ENCODE data around the gene THUMPD3. TPM values are rescaled to one million over a fixed set of nuclear protein-coding genes. Genes with fewer than 3 reads are reported as not detected.

The THUMPD3 gene
- total RNA-seq, 4 donors from 2014 or later, result 19.8 to 37.6 (median 27.0) TPM

GRCh38 chr3:9369508-9369907 lies 6.7 kb downstream of the THUMPD3 start:
- intact Hi-C loops (cut with DNase I; ENCODE audit: low total_unique reads), result no loop called here
- no peak for TF ChIP-seq POLR2A (IDR thresholded peaks at IDR 0.05)
- TF ChIP-seq CTCF (IDR thresholded peaks at IDR 0.05), result no peak
- no peak overlapping the region for H3K4me3 ChIP-seq (ENCODE audit: low read depth, poor library complexity, severe bottlenecking)
- WGBS, 2 donors, result 94 to 100% methylated on average over 1 of the region's 1 CpG
- DNase-seq (ENCODE audit: low spot score in 2 of 2), result no peak

- TF ChIP-seq CTCF (IDR thresholded peaks at IDR 0.05) (no peak), POLR2A (IDR thresholded peaks at IDR 0.05) (no peak)
- 93 to 94% methylated on average over 3 of the region's 3 CpGs for WGBS, 2 donors
- H3K4me3 ChIP-seq (ENCODE audit: low read depth, poor library complexity, severe bottlenecking), result no peak overlapping the region
- intact Hi-C loops (cut with DNase I; ENCODE audit: low total_unique reads), result no loop called here
- DNase-seq (ENCODE audit: low spot score in 2 of 2), result no peak
These were observed 10.6 kb downstream of the THUMPD3 start for GRCh38 chr3:9373465-9373864.

GRCh38 chr3:9377981-9378380 lies 15.1 kb downstream of the THUMPD3 start:
- intact Hi-C loops (cut with DNase I; ENCODE audit: low total_unique reads), result no loop called here
- 94 to 95% methylated on average over 1 of the region's 1 CpG for WGBS, 2 donors
- no peak overlapping the region for H3K4me3 ChIP-seq (ENCODE audit: low read depth, poor library complexity, severe bottlenecking)
- TF ChIP-seq CTCF (IDR thresholded peaks at IDR 0.05), result no peak
- no peak for TF ChIP-seq POLR2A (IDR thresholded peaks at IDR 0.05)
- no peak for DNase-seq (ENCODE audit: low spot score in 2 of 2)

- H3K4me3 ChIP-seq (ENCODE audit: low read depth, poor library complexity, severe bottlenecking), result no peak overlapping the region
- TF ChIP-seq POLR2A (IDR thresholded peaks at IDR 0.05) (no peak), CTCF (IDR thresholded peaks at IDR 0.05) (no peak)
- intact Hi-C loops (cut with DNase I; ENCODE audit: low total_unique reads), result no loop called here
- DNase-seq (ENCODE audit: low spot score in 2 of 2), result no peak
- whole genome bisulfite sequencing, 2 donors, result 57 to 59% methylated on average over 4 of the region's 4 CpGs
These were observed 16.5 kb downstream of the THUMPD3 start for GRCh38 chr3:9379327-9379726.

GRCh38 chr3:9380014-9380413 lies 17.2 kb downstream of the THUMPD3 start:
- TF ChIP-seq POLR2A (IDR thresholded peaks at IDR 0.05) (no peak), CTCF (IDR thresholded peaks at IDR 0.05) (no peak)
- DNase-seq (ENCODE audit: low spot score in 2 of 2), result no peak
- 85 to 92% methylated on average over 3 of the region's 3 CpGs for WGBS, 2 donors
- intact Hi-C loops (cut with DNase I; ENCODE audit: low total_unique reads), result no loop called here
- no peak overlapping the region for H3K4me3 ChIP-seq (ENCODE audit: low read depth, poor library complexity, severe bottlenecking)

- H3K4me3 ChIP-seq (ENCODE audit: low read depth, poor library complexity, severe bottlenecking), result no peak overlapping the region
- DNase-seq (ENCODE audit: low spot score in 2 of 2), result no peak
- no peak for TF ChIP-seq CTCF (IDR thresholded peaks at IDR 0.05)
- no peak for TF ChIP-seq POLR2A (IDR thresholded peaks at IDR 0.05)
- intact Hi-C loops (cut with DNase I; ENCODE audit: low total_unique reads), result no loop called here
- WGBS, 2 donors, result 76 to 84% methylated on average over 13 of the region's 13 CpGs
These were observed 21.4 kb downstream of the THUMPD3 start for GRCh38 chr3:9384141-9384828.

All from lower leg skin (tissue), 4 donors.